GM12865 (cell line): ENCODE data around the gene MYO3A.

ENCODE experiments used
- DNase-seq: peaks from one replicate; pipeline ENCODE4 v3.0.0; 2010; ENCODE audit warnings: low read depth
- H3K4me3 ChIP-seq: 2 replicates; pipeline ENCODE4 v1.5.1; 2011; ENCODE audit warnings: mild to moderate bottlenecking, low read depth, low read length, control low read depth
- CTCF ChIP-seq: IDR thresholded peaks from 2 replicates; pipeline ENCODE4 v1.5.1; 2011; ENCODE audit warnings: low read length, control low read depth, low read depth, inconsistent platforms; ENCODE audit not compliant: insufficient read depth; ENCODE audit errors: missing control alignments

MYO3A gene

GRCh38 chr10:26243351-26243720 is 309.3 kb downstream of the MYO3A start:
- no peak for TF ChIP-seq CTCF
- DNase-seq: no peak
- no peak overlapping the region for H3K4me3 ChIP-seq

DNA sequence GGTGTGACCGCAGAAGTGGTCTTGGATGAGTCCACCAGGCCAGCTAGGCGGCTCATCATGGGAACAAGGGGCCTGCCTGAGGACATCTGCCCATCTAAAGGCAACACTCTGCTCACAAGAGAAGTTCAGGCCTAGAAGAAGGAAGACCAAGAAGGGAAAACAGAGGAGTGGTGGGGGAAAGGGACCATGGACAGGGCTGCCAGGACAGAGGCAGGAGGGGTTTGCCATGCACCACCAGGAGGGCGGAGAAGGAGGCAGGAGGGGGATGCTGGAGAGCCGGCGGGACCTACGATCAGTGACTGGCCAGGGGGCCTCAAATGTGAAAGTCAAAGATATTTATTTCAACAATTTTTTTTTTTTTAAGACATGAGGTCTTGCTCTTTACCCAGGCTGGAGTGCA is 315.7 kb downstream of the MYO3A start:
- DNase-seq: no peak
- no peak for TF ChIP-seq CTCF
- no peak overlapping the region for H3K4me3 ChIP-seq

- no peak for DNase-seq
- no peak overlapping the region for H3K4me3 ChIP-seq
- no peak for TF ChIP-seq CTCF
Measured at GRCh38 chr10:26251925-26252324, 317.9 kb downstream of the MYO3A start.

- DNase-seq: no peak
- no peak for TF ChIP-seq CTCF
- H3K4me3 ChIP-seq: no peak overlapping the region
Measured at GRCh38 chr10:26254616-26255015, 320.6 kb downstream of the MYO3A start.

DNA sequence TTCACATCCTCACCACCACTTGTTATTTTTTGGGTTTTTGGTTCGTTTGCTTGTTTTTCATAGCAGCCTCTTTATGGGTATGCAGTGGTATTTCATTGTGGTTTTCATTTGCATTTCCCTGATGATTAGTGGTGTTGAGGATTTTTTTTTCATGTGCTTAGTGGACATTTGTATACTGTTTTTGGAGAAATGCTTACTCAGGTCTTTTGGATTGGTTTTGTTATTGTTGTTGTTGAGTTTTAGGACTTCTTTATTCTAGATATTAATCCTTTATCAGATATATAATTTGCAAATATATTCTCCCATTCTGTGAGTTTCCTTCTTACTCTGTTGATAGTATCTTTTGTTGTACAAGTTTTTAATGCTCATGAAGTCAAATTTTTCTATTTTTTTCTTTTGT is 325.3 kb downstream of the MYO3A start:
- no peak overlapping the region for H3K4me3 ChIP-seq
- no peak for TF ChIP-seq CTCF
- DNase-seq: no peak
